Head of caudate nucleus (tissue), 42 donors: Measurements from ENCODE around the gene PLAAT4.
A peak's percentile ranks its signal among the peaks of the same experiment; 100 is the strongest.
"Not testable (repeated sequence)": the region's sequence is repeated elsewhere in the genome, so short reads cannot be mapped to it uniquely, and the experiment has no call there.

Experiments
- DNase-seq, 42 donors: peaks; one replicate each; pipeline versions ENCODE4 v3.0.0 to v3.0.0-alpha.2; 2020 to 2021; ENCODE audit warnings: mixed read lengths in 7 of 42
- intact Hi-C: fragments of 100-400 bp; cut with DNase I; formaldehyde crosslinking; loops from one replicate; pipeline ENCODE4 v1.15.0; 2022

PLAAT4 gene

GRCh38 chr11:63560506-63561180 lies 24.0 kb downstream of the PLAAT4 start:
- DNase-seq: peak in 24 of 42 donors; percentile 11 to 70 (median 39)
- intact Hi-C loops: no loop called here

- DNase-seq: peak in 7 of 42 donors; percentile 3 to 39 (median 9)
- intact Hi-C loops: no loop called here
These were observed 26.8 kb downstream of the PLAAT4 start, which contains the start of gene PLAAT2 for GRCh38 chr11:63563201-63564055. TSS of gene PLAAT2 (minus strand) at chr11:63563379. CDS start at chr11:63563324, 55 bp downstream.

GRCh38 chr11:63564056-63564774 lies 27.6 kb downstream of the PLAAT4 start:
- peak in 36 of 42 donors; percentile 9 to 86 (median 60) for DNase-seq
- intact Hi-C loops: no loop called here

- intact Hi-C loops: no loop called here
- DNase-seq: peak in 4 of 42 donors; percentile 7 to 16 (median 8)
These were observed 28.3 kb downstream of the PLAAT4 start for GRCh38 chr11:63564784-63565350.

GRCh38 chr11:63567044-63567840 lies 30.6 kb downstream of the PLAAT4 start:
- intact Hi-C loops: no loop called here
- DNase-seq: peak in 17 of 42 donors; percentile 3 to 69 (median 36)

GRCh38 chr11:63569570-63569969 lies 33.0 kb downstream of the PLAAT4 start:
- DNase-seq: peak in 3 of 42 donors; percentile 3 to 13 (median 10)
- intact Hi-C loops: no loop called here

GRCh38 chr11:63572026-63572688 lies 35.5 kb downstream of the PLAAT4 start:
- intact Hi-C loops: no loop called here

GRCh38 chr11:63573881-63574855 lies 37.6 kb downstream of the PLAAT4 start:
- peak in 24 of 42 donors; percentile 10 to 77 (median 44) for DNase-seq
- intact Hi-C loops: no loop called here

More at GRCh38 chr11:63572026-63572688, 35.5 kb downstream of the PLAAT4 start:
- peak in 8 of 42 donors; percentile 6 to 42 (median 25) for DNase-seq

GRCh38 chr11:63574856-63575602 lies 38.4 kb downstream of the PLAAT4 start:
- DNase-seq: peak in 11 of 42 donors; percentile 8 to 48 (median 23)
- intact Hi-C loops: no loop called here

- intact Hi-C loops, DNase-seq: not testable (repeated sequence)
These were observed 42.3 kb downstream of the PLAAT4 start for GRCh38 chr11:63578882-63579281.

GRCh38 chr11:63581224-63581623 lies 44.6 kb downstream of the PLAAT4 start:
- intact Hi-C loops: not testable (repeated sequence)
- DNase-seq: peak in 7 of 42 donors; percentile 0 to 32 (median 10)

GRCh38 chr11:63583357-63583677 lies 46.7 kb downstream of the PLAAT4 start:
- intact Hi-C loops: no loop called here

GRCh38 chr11:63586451-63587166 lies 50.0 kb downstream of the PLAAT4 start:
- intact Hi-C loops: no loop called here
- DNase-seq: peak in 7 of 42 donors; percentile 6 to 31 (median 11)

More at GRCh38 chr11:63583357-63583677, 46.7 kb downstream of the PLAAT4 start:
- DNase-seq: peak in 10 of 42 donors; percentile 1 to 75 (median 18)

- DNase-seq: peak in 7 of 42 donors; percentile 11 to 61 (median 30)
- intact Hi-C loops: no loop called here
These were observed 52.4 kb downstream of the PLAAT4 start for GRCh38 chr11:63589000-63589399.
